GM19043 (cell line): ENCODE measurements around the gene ZIC5.

ENCODE experiments used
- ATAC-seq: cut with Tn5 transposase; IDR thresholded peaks from one replicate; pipeline ENCODE4 v1.9.1; 2021; ENCODE audit warnings: low read depth; ENCODE audit not compliant: unreplicated experiment

Gene ZIC5

GRCh38 chr13:99976575-99976974 is 5.0 kb upstream of the ZIC5 start:
- ATAC-seq: no peak

DNA sequence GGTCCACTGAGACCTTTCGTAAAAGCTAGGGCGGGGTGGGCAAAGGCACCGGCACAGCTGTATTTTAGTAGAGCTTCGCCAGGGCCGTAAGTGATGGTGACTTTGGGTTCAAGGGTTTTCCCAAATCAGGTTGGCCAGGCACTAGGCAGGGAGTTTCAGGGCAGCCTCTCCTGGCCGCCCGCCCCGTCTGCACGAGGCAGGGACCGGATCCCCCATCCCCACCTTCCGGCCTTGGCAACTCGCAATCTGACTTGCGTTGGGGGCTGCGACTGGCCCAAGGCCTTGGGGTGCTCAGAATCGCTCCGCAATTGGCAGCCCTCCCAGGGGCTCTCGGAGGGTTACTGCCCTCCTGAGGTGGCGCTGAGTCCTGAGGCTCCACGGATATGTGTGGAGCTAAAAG is 4.1 kb upstream of the ZIC5 start:
- no peak for ATAC-seq

- ATAC-seq: no peak
Observed at GRCh38 chr13:99974939-99975561, 3.5 kb upstream of the ZIC5 start.

DNA sequence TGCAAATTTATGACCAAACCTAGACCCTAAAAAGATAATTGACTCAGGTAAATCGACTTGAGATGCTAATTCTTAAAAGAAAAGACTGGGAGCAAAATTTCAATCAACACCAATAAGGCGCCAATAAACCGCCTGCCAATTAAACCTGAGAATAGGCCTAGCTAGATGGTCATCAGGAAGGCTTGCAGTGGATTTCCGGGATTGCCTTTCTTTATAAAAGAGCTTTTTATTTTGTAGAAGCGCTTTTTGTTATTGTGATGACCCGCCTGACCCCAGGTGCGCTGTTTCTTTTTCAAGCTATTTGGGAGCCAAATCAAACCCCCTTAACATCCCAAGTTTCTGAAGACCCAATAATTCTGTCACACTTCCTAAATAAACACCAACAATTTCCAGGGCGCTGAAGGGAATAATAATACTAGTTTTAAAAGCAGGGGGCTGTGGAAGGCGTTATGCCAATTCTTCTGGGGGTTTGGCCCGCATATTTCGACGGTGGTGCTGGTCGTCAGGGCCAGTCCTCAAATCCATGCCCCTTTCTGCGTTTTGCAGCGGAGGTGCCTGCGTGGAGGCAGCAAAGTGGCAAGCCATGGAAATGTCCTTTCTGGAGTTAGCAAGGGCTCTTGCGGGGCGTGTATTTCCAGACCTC is 2.9 kb upstream of the ZIC5 start:
- ATAC-seq: no peak

GRCh38 chr13:99973808-99974185 is 2.2 kb upstream of the ZIC5 start:
- ATAC-seq: no peak

DNA sequence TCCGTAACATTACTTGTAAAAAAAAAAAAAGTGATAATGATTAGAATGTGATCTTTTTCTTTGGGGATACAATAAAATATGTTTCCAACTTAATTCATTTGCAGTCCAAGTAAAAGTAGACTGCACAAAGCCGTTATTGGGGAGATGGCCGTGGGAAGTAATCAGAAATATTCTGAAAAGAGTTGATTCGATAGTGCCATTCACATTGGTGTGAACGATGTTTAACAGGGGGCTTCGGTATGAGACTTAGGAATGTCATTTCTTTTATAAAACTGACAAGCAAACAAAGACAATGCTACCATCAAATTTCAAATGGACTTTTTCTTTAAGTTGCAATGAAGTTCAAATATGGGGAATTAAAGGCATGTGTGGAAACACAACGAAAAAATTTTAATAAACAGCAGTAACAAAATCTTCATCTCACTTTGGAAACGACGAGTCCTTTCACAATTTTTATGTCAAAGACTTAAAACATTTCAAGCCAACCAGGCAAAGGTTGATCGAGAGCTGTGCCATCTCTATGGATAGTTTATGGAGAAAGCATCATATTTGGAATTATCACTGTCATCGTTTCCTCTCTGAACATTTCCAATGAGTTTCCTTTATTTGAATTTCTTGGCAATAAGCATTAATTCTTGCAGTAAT is 1.7 kb upstream of the ZIC5 start:
- no peak for ATAC-seq

DNA sequence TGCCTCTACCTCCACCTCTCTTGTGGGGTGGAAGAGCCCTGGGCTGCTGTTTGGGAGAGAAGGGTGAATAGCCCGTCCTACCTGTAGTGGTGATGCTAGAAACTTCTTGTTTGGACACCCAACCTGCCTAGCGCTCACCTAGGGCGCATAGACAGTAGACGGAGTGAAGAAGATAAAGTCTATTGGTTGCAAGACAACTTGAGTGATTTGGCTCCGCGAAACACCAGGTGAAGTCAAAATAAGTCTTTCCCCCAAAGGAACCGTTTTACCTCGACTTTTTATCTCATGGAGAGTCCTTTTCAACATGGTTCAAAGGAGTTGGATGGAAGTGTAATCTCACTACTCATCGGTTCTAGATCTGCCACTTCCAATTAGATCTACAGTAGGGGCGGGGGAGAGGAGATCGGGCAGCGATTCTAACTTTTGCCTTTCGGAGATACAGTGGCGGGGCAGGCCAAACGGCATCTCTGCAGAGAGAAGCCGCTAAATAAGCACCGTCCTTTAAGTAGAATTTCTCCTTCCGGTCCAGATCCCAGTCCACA is 694 bp upstream of the ZIC5 start:
- no peak for ATAC-seq

- ATAC-seq: no peak
Observed at GRCh38 chr13:99970651-99971575, 654 bp downstream of the ZIC5 start.

GRCh38 chr13:99969919-99970650 is 1.5 kb downstream of the ZIC5 start:
- ATAC-seq: no peak

GRCh38 chr13:99969453-99969918 is 2.1 kb downstream of the ZIC5 start:
- ATAC-seq: no peak

GRCh38 chr13:99968521-99969452 is 2.8 kb downstream of the ZIC5 start:
- ATAC-seq: no peak

DNA sequence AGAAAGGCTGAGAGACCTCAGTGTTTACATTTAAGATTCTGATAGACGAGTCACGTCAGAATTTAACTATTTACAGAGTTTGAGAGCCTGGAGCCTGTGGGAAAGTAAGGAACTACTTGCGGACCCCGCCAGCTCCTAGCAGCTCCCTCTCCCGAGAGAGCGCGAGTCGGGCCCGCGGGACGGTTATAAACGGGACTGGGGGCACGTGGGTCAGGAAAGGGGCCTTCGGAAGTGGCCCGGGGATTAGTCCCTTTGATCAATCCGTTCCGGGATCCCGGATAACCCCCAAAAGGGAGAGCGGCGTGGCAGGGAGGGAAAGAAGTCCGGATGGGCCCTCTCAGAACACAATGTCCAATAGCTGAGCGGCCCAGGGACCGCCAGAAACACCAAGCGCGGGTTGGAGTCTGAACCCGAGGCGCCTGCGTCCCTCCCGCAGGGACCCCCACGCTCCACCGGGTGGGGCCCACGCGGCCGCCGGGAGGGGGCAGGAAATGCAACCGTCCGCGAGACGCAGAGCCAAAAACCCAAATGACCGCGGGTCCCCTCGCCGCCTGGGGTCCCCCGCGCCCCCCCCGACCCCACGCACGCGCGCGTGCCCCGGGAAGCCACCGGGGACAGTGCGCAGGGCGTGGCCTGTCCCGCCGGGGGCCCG is 3.6 kb downstream of the ZIC5 start:
- no peak for ATAC-seq

- ATAC-seq: no peak
Observed at GRCh38 chr13:99967498-99967868, 4.1 kb downstream of the ZIC5 start.

GRCh38 chr13:99966064-99966805 is 5.3 kb downstream of the ZIC5 start:
- ATAC-seq: no peak

GRCh38 chr13:99965329-99966000 is 6.1 kb downstream of the ZIC5 start:
- no peak for ATAC-seq

DNA sequence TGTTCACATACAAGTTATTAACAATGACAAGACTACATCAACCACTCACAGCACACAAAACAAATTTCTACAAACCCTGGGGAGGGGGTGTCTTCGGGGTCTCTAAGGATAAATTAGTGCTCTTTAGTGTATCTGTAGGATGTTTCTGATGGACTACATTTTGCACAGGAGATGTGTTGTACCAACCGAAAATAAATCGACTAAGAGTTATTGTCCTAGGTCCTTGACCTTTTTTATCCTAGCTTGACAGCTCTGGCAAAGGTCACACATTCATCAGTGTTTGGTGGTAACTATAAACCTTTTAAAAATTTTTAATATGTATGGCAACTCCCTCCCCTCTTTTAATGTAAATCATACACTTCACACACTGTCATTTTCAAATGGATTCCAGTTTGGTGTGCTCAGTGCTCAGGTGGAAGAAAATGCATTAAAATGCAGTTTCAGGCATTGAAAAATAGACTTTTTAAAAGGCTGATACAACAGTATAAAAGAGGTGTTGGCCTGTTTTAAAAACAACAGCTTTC is 7.7 kb downstream of the ZIC5 start:
- no peak for ATAC-seq

DNA sequence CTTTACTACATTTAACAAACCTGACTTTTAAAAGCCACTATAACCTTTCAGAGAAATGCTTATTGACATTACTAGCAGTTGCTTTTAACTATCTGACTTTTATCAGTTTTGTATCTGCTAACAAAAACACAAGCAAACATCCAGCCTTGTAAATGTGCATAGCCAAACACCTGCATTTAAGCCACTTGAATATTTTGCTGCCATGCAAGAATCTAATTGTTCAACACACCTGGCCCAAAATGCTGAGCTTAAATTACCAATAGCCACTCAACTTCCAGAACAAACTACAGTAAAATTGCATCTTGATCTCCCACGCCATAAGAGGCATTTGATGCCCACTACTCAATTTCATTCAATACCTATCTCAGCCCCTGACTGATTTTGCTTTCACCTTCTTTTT is 9.3 kb downstream of the ZIC5 start:
- no peak for ATAC-seq
